T follicular helper cell (primary cell): ENCODE data around the gene AK5.
"Not testable (repeated sequence)": the region's sequence is repeated elsewhere in the genome, so short reads cannot be mapped to it uniquely, and the experiment has no call there.

ENCODE experiments used
- DNase-seq: peaks from one replicate; pipeline ENCODE4 v3.0.0-alpha.2; 2020; ENCODE audit warnings: low read depth

The AK5 gene

DNA sequence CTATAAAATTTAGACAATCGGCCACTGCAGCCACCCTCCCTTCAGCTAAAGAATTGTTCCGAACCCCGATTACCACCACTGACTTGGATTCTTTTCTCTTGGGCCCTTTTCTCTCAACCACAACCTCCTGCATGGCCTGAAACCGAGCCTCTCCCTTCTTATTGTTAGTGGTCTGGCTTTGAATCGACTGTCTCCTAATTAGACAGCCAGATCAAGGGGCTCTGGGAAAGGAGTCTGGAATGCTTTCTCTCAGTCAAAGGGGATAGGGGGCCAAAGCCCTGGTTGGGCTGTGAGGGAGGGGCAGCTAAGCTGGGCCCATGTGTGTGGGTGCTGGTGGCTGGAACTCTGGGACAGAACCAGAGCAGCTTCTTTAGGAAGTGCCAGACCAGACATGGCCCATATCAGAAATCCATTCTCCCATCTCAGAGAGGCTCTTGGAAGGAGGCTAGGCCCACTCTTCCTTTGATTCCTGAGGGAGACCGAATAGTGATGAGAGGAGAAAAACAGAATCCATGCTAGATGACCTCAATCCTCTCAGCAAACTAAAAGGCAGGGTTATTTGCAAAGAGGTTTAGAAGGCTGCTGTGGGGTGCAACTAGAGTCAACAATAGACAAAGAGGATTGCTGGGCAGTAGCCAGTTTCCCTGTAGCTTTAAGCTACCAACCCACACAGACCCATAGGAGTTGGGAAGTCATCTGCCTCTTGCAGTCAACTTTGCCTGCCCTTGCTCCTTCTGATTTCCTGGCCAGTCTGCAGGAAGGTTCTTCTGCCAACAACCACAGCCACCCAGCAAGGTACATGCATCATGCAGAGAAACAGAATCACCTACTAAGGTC, 117.6 kb downstream of the AK5 start:
- no peak for DNase-seq

DNA sequence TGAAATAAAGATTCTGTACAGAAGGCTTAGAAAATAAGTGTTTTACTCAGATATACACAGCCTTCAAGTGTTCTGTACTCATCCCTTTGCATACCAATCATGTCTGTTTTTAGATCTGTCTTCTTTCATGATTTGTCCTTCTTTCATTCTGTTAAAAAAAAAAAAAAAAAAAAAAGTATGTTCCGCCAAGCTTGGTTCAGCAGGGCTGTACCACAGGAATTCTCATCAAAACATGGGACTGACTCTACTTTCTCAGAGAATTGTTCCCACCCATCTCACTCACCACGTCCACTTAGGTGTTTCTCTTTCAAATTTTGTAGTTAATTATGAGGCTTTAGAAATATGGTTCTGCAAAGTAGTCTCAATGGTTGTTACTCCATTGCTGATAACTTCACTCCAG, 119.0 kb downstream of the AK5 start:
- no peak for DNase-seq

DNA sequence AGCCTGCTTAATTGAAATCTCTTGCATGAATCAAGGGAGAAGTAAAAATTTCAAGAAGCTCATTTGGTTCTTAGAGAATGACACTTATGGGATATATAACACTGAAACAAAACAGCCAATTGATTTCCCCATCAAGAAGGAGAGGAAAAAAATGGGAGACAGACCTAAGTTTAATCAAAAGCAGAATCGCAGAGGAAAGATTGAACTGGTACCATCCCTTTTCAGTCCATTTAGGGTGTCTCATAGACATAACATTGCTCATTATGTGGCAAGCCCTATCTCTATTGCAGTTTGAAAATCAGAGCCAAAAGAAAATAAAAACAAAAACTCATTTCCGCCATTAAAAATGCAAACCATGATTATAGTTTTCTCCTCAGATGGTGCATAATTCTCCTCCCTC, 119.6 kb downstream of the AK5 start:
- DNase-seq, result no peak

DNA sequence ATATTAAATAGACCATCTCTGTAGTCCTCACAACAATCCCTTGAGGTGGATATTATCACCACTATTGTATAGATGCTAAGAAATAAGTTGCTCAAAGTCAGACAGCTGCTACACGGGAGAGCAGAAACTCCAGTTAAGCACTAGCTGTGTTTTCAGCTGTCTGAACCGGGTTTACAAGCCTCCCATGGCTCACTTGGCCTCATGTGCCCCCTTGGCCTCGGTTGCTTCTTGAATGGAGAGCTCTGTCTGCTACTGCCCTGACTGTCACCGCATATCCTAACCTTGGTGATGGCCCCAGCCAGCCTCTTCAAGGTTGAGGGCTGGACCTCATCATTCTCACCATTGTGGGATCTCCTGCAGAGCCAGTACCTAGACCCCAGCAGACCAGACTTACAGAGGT, 123.4 kb downstream of the AK5 start:
- DNase-seq, result no peak

DNA sequence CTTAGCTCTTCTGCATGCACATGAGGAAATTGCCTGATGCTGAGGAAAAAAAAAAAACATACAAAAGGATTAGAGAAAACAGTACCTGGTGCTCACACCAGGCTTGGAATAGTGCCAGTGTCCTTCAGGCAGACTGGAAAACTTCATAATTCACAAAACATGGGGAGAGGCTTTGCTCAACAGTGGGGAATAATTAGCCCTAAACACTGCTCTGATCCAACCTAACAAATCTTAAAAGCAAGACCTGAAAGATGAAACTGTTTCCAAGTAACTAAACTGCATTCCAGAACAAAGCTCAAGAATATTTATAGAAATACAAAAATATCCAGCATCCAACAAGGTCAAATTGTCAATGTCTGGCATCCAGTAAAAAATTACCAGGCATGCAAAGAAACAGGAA, 124.8 kb downstream of the AK5 start:
- no peak for DNase-seq

DNA sequence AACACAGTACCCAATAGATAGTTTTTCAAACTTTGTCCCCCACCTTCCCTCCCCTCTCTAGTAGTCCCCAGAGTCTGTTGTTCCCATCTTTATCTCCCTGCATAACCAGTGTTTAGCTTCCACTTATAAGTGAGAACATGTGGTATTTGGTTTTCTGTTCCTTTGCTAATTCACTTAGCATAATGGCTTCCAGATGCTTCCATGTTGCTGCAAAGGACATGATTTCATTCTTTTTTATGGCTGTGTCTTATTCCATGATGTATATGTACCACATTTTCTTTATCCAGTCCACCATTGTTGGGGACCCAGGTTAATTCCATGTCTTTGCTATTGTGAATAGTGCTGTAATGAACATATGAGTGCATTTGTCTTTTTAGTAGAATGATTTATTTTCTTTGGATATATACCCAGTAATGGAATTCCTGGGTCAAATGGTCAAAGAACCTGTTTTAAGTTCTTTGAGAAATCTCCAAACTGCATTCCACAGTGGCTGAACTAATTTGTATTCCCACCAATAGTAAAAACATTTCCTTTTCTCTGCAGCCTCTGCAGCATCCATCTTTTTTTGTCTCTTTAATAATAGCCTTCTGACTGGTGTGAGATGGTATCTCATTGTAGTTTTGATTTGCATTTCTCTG, 126.0 kb downstream of the AK5 start:
- DNase-seq, result no peak

DNA sequence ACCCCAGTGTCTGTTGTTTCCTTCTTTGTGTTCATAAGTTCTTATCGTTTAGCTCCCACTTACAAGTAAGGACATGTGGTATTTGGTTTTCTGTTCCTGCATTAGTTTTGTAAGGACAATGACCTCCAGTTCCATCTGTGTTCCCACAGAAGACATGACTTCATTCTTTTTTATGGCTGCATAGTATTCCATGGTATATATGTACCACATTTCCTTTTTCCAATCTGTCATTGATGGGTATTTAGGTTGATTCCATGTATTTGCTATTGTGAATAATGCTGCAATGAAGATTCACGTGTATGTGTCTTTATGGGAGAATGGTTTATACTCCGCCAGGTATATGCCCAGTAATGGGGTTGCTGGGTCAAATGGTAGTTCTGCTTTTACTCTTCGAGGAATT, 127.1 kb downstream of the AK5 start:
- not testable (repeated sequence) for DNase-seq

DNA sequence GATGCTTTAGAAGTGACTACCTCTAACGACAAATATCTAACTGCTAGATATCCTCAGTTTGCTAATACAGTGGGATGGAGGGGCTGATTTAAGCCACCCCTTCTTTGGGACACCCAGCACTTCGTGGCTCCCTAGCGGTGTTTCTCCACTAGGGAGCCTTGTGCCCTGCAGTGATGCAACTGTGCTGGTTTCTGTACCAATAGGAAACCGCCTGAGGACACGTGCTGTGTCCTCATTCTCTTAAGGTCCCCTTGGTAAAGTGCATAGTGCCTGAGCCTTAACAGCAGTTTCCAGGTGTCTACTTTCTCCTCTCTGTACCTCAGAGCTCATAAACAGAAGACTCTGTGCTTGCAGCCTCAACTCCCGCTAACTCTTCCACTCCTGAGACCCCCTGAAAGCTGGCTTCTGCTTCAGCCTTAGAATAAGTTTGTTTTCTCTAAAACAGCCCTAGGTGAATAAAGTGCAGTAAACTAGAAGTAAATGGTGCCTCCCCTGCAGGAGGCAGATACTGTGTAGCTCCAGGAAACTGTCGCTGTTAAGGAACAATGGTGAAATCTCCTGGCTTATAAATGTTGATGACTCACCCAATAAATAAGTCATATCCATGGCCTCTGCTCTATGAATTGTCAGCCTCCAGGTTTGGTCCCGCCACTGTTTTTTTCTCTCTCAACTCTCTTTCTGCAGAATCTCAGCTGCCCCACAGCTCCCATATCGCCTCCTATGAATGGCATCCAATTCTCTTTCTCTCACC, 130.4 kb downstream of the AK5 start:
- no peak for DNase-seq

DNA sequence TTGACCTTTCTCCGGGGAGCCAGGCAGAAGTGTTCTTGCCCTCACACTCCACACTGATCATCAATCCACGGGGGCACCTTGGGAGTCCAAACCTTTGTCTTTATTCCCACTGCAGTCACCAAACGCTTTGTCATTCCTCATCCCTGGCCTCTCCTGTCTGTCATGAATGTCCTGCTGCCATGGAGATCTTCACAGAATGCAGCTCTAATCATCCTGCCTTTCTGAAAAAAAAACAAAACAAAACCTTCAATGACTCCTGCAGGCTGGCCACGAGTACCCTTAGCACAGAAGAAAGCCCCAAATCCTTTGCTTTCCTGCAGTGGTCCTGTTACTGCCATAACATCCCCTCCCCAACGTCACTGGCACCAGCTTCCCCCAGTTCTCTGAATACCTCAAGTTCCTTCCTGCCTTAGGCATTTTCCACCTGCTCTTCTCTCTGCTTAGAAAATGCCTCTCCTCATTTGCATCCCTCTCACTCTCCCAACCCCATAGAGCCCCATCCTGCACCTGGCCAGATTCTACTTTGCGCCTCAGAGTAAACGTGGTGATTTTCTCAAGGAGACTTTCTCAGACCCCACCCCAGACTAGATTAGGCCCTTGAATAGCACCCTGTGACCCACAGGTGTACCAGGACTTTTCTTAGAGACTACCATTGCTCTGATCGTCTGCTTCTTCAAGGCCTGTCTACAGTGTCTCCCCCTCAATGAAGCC, 131.2 kb downstream of the AK5 start:
- DNase-seq, result no peak

DNA sequence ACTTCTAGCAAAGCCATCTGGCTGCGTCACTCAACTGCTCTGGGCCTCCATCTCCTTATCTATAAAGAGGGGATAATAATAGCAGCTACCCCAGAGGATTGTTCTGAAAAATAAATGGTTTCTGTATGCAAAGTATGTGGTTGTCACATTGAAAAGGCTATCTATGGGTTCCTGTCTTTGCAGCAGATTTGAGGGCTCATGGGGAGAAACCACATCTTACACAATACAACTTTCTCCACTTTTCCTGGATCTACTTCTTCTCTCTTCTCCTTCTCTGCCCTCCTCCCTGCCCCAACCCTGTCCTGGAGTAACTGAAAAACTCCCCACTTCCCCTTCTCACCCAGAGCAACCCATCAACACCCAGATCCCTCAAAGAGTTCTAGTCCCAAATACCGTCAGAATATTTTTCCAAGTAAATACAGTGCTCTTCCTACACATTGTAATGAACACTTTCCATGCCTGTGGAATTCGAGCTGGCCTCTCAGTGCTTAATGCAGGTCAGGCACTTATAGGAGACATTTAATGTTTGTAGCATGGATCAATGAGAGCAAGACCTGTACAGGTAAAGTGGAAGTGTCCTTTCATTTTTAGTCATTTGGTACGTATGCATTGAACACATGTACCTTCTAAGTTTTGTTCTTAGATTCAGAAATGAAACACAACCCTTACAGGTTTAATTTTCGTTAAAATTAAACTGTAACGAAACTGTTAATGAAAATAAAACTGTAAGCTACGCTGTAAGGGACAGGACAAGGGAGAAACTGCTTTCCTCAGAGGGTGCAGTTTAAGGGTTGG, 131.9 kb downstream of the AK5 start:
- DNase-seq, result no peak

DNA sequence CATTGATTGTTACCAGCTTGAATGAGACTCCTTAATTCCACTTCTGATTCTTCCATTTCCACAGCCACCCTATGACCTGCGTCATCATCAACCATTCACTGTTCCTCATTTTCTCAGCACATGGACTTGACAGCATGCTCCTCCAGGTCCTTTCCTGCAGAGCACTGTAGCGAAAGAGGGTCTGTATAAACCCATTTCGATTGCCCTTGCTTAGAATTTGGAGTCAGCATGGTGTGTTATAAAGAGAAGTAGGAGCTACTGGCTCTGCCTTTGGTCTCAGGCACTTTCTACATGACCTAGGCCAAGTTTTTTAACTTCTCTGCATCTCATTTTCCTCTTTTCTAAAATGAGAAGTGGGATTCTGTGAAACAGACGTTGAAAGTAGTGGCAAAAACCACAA, 133.8 kb downstream of the AK5 start:
- no peak for DNase-seq

DNA sequence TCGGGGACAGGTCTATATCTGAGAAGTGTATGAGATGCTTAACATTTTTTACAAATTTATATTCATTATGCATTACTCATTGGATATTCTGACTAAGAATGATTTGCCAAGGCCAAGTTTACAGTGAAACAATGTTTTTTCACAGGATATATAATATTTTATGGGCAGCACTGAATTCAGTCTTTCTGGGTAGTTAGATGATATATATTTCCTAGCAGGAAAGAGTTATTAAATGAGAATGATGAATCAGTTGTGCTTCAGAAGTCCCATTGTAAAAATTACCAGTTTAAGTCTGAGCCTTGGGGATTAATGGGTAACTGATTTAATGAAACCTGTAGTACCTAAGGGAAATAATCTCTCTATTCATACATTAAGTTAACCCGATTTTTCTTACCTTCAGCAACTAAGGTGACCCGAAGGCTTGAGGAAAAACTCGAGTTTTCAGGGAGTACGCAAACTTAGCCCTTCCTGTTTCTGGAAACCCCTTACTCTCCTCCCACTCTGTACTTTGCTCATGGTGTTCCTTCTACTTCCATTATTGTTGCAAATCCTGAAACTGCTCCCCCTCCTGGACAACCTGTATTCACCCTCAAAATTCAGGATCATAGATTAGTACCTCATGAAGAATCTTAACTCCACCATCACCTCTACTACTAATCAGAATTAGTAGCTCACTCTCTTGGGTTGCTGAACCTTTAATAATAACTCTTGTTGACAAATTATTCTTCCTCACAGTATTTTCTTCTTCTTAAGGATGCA, 135.1 kb downstream of the AK5 start:
- DNase-seq, result no peak

DNA sequence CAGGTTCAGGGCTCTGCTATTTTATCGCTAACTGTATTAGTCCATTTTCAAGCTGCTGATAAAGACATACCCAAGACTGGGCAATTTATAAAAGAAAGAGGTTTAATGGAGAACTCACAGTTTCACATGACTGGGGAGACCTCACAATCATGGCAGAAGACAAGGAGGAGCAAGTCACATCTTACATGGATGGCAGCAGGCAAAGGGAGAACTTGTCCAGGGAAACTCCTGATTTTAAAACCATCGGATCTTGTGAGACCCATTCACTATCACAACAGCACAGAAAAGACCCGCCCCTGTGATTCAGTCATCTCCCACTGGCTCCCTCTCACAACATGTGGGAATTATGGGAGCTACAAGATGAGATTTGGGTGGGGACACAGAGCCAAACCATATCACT, 136.2 kb downstream of the AK5 start:
- DNase-seq, result not testable (repeated sequence)

DNA sequence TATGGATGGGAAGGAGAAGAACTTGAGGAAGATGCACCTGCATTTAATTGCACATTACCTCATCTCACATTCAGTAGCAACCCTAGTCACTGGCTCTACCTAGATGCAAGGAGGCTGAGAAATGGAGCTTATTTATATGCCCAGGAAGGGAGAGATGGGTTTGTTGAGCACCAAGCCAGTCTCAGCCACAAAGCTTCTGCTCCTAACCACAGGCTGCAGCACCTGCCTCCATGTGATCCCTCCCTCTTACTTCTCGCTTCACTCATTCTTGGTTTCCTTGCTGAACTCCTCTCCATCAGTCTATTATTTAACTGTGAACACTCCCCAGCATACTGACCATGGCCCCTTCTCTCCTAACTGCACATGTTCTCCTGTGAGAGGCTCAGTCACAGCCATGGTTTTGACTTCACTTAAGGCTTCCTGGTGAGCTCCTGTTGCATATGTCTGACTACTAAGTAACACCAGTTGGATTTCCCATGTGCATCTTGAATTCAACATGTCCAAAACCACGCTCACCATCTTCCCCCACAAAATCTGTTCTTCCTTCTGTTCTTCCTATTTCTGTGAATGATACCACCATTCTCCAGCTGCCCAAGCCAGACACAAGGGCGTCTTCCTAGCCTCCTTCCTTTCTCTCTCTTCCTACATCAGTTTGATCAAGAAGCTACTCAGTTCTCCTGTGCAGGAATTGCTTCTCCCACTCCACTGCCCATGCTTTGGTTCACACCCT, 139.8 kb downstream of the AK5 start:
- no peak for DNase-seq

DNA sequence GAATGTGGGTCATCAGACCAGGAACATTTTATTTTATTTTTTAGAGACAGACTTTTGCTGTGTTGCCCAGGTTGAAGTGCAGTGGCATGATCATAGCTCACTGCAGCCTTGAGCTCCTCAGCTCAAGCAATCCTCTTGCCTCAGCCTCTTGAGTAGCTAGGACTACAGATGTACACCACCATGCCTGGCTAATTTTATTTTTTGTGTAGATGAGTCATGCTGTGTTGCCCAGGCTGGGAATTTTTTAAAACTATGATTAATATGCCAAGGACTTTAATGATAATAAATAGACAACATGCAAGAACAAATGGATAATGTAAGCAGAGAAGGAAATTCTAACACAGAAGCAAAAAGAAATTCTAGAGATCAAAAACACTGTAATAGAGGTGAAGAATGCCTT, 142.4 kb downstream of the AK5 start:
- no peak for DNase-seq

DNA sequence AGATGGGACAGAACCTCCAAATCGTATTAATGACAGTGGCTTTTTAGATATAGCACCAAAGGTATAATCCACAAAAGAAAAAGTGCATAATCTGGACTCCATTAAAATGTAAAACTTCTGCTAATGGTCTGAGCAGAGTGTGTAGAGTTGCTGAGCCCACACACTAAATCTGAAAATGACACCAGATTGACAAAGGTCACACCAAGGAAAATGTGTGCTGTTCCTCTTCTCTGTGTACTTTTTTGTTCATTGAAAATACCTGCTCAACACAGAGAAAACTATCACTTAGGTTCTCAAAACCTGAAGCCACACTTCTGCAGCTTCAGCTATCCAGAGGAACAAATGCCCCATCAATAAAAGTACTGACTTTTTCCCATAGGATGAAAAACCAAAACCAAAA, 146.2 kb downstream of the AK5 start:
- DNase-seq, result no peak

DNA sequence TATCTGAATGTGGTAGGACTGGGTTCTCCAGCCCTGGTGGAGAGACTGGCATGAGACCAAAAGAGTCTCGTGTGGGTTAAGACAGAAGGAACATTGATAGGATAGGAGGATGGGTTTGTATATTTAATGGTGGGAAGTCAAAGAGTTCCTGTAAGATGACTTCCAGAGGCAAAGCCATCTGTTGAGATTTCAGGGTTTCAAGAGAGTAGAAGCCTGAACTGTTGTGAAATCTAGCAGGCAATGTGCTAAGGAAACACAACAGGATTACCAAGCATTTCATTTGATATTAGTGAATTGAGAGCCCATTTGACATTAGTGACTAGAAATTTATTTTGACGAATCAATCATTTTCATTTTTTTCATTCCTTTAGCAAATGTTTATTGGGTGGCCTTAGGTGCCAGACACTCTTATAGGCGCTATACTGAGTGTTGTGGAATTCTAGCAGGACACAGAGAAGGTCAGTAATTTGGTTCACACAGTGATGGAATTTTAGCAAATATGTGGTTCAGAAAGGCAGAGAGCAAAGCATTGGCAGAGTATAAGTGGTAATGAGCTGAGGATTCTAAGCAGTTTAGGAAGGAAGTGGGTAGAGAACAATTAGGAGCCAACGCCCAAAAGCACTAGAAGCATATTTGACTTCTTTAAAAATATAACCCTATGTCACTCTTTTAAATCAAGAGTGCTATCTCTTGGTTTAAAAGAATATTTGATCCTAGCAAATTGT, 149.3 kb downstream of the AK5 start:
- no peak for DNase-seq

DNA sequence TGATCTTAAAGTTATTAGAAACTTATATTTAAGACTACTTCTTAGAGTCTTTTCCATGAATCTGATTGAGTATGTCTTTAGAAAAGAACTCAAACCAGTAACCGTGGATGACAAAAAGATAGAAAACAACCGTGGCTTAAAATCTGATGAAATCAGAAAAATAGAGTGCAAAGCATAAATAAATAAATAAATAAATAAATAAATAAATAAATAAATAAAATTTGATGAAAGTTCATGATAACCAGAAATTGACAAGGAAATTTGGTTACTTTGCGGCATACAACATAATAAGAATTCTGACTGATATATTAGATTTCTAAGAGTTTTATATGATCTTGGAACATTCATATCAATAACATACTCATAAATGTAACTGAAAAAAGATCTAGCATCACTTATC, 152.1 kb downstream of the AK5 start:
- no peak for DNase-seq

DNA sequence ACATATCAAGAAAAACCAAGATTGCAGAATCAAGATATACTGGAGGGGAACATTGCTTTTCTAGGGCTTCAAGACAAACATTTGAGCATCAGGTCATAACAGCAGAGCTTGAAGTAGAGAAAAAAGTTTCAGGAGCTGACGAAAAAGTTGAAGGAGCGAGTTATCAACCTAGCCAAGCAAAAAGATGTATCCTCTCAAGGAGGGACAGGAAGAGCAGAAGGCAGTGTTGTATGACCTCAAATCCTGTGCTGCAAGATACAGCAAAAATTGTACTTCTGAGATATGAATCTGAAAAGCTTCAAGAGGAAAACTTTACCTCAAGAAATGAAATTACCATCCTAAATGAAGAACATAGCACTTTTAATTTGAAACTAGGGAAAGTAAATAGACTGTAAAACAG, 153.1 kb downstream of the AK5 start:
- no peak for DNase-seq
